ENCODE measurements around the gene GAL. TPM values are rescaled to one million over a fixed set of nuclear protein-coding genes. Genes with fewer than 3 reads are reported as not detected.

The GAL gene
- total RNA-seq, 1 donor from 2014 or later, result 0.38 TPM

- peaks cover 11% of the 10 kb centered on the region for H3K9me3 Mint-ChIP-seq
- H3K4me1 Mint-ChIP-seq, result peaks cover 7% of the 10 kb centered on the region
- H3K27me3 Mint-ChIP-seq (ENCODE audit: low read depth), result no peaks in the 10 kb centered on the region
- TF ChIP-seq, protein P1, sequence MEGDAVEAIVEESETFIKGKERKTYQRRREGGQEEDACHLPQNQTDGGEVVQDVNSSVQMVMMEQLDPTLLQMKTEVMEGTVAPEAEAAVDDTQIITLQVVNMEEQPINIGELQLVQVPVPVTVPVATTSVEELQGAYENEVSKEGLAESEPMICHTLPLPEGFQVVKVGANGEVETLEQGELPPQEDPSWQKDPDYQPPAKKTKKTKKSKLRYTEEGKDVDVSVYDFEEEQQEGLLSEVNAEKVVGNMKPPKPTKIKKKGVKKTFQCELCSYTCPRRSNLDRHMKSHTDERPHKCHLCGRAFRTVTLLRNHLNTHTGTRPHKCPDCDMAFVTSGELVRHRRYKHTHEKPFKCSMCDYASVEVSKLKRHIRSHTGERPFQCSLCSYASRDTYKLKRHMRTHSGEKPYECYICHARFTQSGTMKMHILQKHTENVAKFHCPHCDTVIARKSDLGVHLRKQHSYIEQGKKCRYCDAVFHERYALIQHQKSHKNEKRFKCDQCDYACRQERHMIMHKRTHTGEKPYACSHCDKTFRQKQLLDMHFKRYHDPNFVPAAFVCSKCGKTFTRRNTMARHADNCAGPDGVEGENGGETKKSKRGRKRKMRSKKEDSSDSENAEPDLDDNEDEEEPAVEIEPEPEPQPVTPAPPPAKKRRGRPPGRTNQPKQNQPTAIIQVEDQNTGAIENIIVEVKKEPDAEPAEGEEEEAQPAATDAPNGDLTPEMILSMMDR (IDR thresholded peaks at IDR 0.05; ENCODE audit: unreplicated experiment), result no peak
- H3K36me3 Mint-ChIP-seq, result no peaks in the 10 kb centered on the region
- DNase-seq (ENCODE audit: low spot score in 2 of 2, unreplicated experiment in 2 of 2), result no peak
- no peak overlapping the region for H3K27ac Mint-ChIP-seq
- no peak overlapping the region for H3K4me3 Mint-ChIP-seq
Observed at GRCh38 chr11:68652683-68653156, 31.6 kb upstream of the GAL start.

DNA sequence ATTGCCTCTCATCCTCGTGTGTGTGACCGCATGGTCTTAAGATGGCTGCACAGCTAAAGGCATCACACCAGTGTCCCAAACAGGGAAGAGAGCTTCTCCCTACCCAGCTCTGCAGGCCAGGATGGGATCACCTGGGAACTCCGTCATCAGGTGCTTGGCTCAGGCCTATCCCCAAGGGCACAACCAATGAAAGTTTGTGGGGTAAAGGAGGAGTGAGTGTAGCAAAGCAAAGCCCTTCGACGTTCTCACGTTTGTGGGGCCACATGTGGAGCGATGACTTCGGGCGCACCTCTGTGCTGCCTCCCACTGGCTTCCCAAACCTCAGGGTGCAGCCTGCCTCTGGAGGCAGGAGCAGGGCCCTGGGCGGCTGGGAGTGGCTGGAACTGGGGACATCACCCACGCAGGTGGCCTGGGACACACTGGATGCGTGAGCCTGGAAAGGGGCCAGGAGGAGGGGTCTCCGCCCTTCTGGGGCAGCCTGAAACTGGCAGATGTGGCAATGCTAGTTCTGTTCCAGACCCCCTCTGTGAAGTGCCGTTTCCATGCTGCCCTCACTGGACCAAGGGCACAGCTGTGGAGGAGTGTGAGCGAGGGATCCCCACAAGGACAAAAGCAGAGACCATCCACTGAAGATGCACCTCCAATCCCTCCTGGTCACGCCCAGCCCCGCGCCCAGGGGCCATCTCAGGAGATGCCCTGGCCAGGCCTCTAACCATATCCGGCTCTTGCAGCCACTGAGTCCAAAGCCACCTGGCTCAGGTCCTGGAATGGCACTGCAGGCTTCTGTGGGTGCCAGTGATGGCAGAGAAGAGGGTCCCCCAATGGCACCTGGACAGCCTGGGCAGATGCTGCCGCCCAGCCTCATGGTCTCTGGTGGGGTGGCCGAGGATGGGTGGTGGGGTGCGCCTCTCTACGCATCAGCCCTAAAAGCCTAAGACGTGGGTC is 30.6 kb upstream of the GAL start:
- no peak overlapping the region for H3K27ac Mint-ChIP-seq
- peaks cover 10% of the 10 kb centered on the region for H3K4me1 Mint-ChIP-seq
- no peak for DNase-seq (ENCODE audit: low spot score in 2 of 2, unreplicated experiment in 2 of 2)
- H3K4me3 Mint-ChIP-seq, result no peak overlapping the region
- TF ChIP-seq, protein P1 (IDR thresholded peaks at IDR 0.05; ENCODE audit: unreplicated experiment), result no peak
- H3K9me3 Mint-ChIP-seq, result peaks cover 11% of the 10 kb centered on the region
- no peaks in the 10 kb centered on the region for H3K36me3 Mint-ChIP-seq
- H3K27me3 Mint-ChIP-seq (ENCODE audit: low read depth), result no peaks in the 10 kb centered on the region

DNA sequence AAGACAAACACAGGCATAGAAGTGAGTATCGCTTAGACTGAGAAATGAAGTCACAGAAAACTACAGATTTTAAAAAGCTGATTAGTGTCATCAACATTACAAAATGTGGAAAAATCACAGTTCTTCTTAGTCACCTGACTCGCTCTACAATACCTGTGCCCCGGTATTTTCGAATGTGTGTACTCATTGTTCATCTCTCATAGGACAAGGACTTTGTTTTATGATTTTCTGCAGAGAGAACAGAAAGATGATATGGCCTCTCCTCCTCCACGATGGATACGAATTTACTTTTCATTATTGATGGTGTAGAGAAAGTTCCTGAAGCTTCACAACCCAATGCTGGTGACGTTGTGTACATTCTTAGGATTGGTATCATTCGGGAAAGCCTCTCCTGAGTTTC is 29.4 kb upstream of the GAL start:
- Mint-ChIP-seq H3K27ac (no peak overlapping the region), H3K36me3 (no peaks in the 10 kb centered on the region), H3K27me3 (ENCODE audit: low read depth) (no peaks in the 10 kb centered on the region), H3K9me3 (peaks cover 11% of the 10 kb centered on the region), H3K4me3 (no peak overlapping the region), H3K4me1 (peaks cover 16% of the 10 kb centered on the region)
- DNase-seq (ENCODE audit: low spot score in 2 of 2, unreplicated experiment in 2 of 2), result no peak
- TF ChIP-seq, protein P1 (IDR thresholded peaks at IDR 0.05; ENCODE audit: unreplicated experiment), result no peak

DNA sequence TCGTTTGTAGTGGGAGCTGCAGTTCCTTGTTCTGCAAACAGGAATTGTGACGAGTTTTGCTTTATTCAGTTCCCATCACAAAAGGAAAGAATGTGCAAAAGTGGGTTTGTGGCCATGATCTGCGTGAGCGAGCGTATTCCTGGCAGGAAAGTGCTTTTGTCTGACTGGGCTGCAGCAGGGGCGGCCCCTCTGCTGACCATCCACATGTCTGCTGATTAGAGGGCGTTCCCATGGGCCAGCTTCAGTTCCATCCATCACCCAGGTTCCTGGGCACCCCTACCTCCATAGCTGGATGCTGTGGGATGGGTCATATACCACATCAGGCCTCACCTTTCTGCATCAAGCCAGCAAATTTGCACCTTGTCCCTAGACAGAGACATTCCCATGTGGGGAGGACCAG is 28.9 kb upstream of the GAL start:
- TF ChIP-seq, protein P1 (IDR thresholded peaks at IDR 0.05; ENCODE audit: unreplicated experiment), result no peak
- Mint-ChIP-seq H3K4me3 (no peak overlapping the region), H3K27me3 (ENCODE audit: low read depth) (peaks cover under 1% of the 10 kb centered on the region), H3K9me3 (peaks cover 11% of the 10 kb centered on the region), H3K4me1 (peaks cover 16% of the 10 kb centered on the region), H3K27ac (no peak overlapping the region), H3K36me3 (no peaks in the 10 kb centered on the region)
- DNase-seq (ENCODE audit: low spot score in 2 of 2, unreplicated experiment in 2 of 2), result no peak

DNA sequence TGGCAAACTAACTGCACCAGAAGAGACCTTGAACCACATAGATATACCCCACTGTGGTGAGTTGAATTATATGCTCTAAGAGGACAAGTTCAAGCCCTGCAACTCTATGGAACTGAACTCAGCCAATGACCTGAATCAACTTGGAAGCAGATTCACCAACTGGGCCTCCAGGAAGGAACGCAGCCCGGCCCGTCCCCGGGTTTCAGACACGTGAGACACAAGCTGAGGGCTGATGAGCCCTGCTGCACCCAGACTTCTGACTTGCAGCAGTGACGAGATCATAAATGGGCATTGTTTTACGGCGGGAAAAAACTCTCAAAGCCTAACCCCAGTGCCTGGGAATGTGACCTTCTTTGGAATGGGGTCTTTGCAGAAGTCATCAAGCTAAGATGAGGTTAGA is 28.5 kb upstream of the GAL start:
- Mint-ChIP-seq H3K36me3 (no peaks in the 10 kb centered on the region), H3K9me3 (peaks cover 11% of the 10 kb centered on the region), H3K27me3 (ENCODE audit: low read depth) (peaks cover 2% of the 10 kb centered on the region), H3K4me1 (peaks cover 16% of the 10 kb centered on the region), H3K27ac (no peak overlapping the region), H3K4me3 (no peak overlapping the region)
- TF ChIP-seq, protein P1 (IDR thresholded peaks at IDR 0.05; ENCODE audit: unreplicated experiment), result no peak
- no peak for DNase-seq (ENCODE audit: low spot score in 2 of 2, unreplicated experiment in 2 of 2)

All from mesothelial cell of epicardium (in vitro differentiated cells).